Measurements from ENCODE around the gene RTRAF.

DNA sequence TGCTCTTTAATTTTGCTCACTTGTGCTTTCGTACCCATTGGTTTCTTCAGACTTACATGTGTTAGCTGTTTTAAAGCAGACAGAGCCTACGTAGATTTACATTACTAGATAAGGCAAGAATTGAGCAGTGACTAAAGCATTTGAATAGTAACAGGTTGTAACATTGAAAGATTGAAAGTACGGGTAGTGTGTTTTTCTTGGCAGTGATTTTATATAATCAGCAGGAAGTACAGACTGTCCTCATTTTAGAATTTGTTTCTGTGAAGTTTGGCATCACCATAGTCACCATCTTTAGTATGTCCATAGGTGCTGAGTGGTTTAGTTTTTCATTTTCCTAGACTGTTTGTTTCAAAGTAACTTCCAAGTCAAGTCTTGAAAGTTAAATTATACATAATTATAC, 14.0 kb downstream of the RTRAF start:
- TF ChIP-seq, protein P1, sequence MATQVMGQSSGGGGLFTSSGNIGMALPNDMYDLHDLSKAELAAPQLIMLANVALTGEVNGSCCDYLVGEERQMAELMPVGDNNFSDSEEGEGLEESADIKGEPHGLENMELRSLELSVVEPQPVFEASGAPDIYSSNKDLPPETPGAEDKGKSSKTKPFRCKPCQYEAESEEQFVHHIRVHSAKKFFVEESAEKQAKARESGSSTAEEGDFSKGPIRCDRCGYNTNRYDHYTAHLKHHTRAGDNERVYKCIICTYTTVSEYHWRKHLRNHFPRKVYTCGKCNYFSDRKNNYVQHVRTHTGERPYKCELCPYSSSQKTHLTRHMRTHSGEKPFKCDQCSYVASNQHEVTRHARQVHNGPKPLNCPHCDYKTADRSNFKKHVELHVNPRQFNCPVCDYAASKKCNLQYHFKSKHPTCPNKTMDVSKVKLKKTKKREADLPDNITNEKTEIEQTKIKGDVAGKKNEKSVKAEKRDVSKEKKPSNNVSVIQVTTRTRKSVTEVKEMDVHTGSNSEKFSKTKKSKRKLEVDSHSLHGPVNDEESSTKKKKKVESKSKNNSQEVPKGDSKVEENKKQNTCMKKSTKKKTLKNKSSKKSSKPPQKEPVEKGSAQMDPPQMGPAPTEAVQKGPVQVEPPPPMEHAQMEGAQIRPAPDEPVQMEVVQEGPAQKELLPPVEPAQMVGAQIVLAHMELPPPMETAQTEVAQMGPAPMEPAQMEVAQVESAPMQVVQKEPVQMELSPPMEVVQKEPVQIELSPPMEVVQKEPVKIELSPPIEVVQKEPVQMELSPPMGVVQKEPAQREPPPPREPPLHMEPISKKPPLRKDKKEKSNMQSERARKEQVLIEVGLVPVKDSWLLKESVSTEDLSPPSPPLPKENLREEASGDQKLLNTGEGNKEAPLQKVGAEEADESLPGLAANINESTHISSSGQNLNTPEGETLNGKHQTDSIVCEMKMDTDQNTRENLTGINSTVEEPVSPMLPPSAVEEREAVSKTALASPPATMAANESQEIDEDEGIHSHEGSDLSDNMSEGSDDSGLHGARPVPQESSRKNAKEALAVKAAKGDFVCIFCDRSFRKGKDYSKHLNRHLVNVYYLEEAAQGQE (IDR thresholded peaks at IDR 0.05; ENCODE audit: insufficient replicate concordance, low read depth): no peak
- TF ChIP-seq, protein P2, sequence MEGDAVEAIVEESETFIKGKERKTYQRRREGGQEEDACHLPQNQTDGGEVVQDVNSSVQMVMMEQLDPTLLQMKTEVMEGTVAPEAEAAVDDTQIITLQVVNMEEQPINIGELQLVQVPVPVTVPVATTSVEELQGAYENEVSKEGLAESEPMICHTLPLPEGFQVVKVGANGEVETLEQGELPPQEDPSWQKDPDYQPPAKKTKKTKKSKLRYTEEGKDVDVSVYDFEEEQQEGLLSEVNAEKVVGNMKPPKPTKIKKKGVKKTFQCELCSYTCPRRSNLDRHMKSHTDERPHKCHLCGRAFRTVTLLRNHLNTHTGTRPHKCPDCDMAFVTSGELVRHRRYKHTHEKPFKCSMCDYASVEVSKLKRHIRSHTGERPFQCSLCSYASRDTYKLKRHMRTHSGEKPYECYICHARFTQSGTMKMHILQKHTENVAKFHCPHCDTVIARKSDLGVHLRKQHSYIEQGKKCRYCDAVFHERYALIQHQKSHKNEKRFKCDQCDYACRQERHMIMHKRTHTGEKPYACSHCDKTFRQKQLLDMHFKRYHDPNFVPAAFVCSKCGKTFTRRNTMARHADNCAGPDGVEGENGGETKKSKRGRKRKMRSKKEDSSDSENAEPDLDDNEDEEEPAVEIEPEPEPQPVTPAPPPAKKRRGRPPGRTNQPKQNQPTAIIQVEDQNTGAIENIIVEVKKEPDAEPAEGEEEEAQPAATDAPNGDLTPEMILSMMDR (IDR thresholded peaks at IDR 0.05; ENCODE audit: insufficient read depth, low read length): no peak

Measured in HL-60 (cell line).